IMR-90 (cell line): ENCODE data around the gene INTS2. TPM values are rescaled to one million over a fixed set of nuclear protein-coding genes. Genes with fewer than 3 reads are reported as not detected.

Experiments used
- ATAC-seq: fragments of 200-7000 bp; cut with Tn5 transposase; 2 replicates; pipeline ENCODE4 v1.9.1; 2020; ENCODE audit warnings: low read depth, mild to moderate bottlenecking, moderate library complexity
- BruUV-seq: library from RNA; stranded (reverse); fragments of 400-500 nt; replicated peaks from 2 replicates; lab custom pipeline; 2021; lab: Mats Ljungman, UMichigan
- CTCF ChIA-PET: fragments of 300-600 bp; formaldehyde crosslinking; extraction: SDS; loops from one replicate; lab custom pipeline; 2021; ENCODE audit warnings: antibody characterized with exemption; lab: Yijun Ruan, JAX
- POLR2A ChIA-PET: fragments of 300-600 bp; sonication (Branson Sonifier 250); formaldehyde crosslinking; loops from one replicate; lab custom pipeline; 2022; ENCODE audit warnings: antibody characterized with exemption; ENCODE audit not compliant: unreplicated experiment; lab: Charles Lee
- DNase-seq: peaks from one replicate; pipeline ENCODE4 v3.0.0; 2013
- H2AFZ ChIP-seq: replicated peaks from 2 replicates; pipeline ENCODE3; 2013; ENCODE audit warnings: low read length, mild to moderate bottlenecking; ENCODE audit not compliant: poor library complexity
- H2AK5ac ChIP-seq: 2 replicates; pipeline ENCODE4 v1.6.1; 2013; ENCODE audit warnings: low read depth, low read length, inconsistent platforms
- H2AK9ac ChIP-seq: replicated peaks from 2 replicates; pipeline ENCODE3; 2013; ENCODE audit warnings: mild to moderate bottlenecking, low read depth, low read length, moderate library complexity; ENCODE audit not compliant: poor library complexity
- H2BK120ac ChIP-seq: 2 replicates; pipeline ENCODE4 v1.6.1; 2013; ENCODE audit warnings: low read depth, low read length, inconsistent platforms
- H2BK15ac ChIP-seq: 3 replicates; pipeline ENCODE4 v1.6.1; 2013; ENCODE audit warnings: low read depth, low read length, inconsistent platforms
- H2BK20ac ChIP-seq: 2 replicates; pipeline ENCODE4 v1.6.1; 2013; ENCODE audit warnings: low read depth, mild to moderate bottlenecking, inconsistent platforms, low read length, moderate library complexity
- H2BK5ac ChIP-seq: 2 replicates; pipeline ENCODE4 v1.6.1; 2013; ENCODE audit warnings: mild to moderate bottlenecking, low read depth, low read length, inconsistent platforms; ENCODE audit not compliant: poor library complexity, severe bottlenecking
- H3K14ac ChIP-seq: replicated peaks from 2 replicates; pipeline ENCODE4 v1.6.1; 2013; ENCODE audit warnings: low read depth, low read length, inconsistent platforms
- H3K18ac ChIP-seq: 2 replicates; pipeline ENCODE4 v1.6.1; 2013; ENCODE audit warnings: low read depth, low read length, control low read depth
- H3K23ac ChIP-seq: 2 replicates; pipeline ENCODE4 v1.6.1; 2013; ENCODE audit warnings: low read depth, low read length, inconsistent platforms
- H3K27ac ChIP-seq: 2 replicates; pipeline ENCODE4 v1.5.1; 2013; ENCODE audit warnings: mild to moderate bottlenecking, control low read depth, low read length; ENCODE audit not compliant: insufficient read depth
- H3K27me3 ChIP-seq: 2 replicates; pipeline ENCODE4 v1.6.1; 2013; ENCODE audit warnings: low read length; ENCODE audit not compliant: control insufficient read depth, insufficient read depth
- H3K36me3 ChIP-seq: 2 replicates; pipeline ENCODE4 v1.6.1; 2013; ENCODE audit warnings: low read length, mixed read lengths; ENCODE audit not compliant: control insufficient read depth, insufficient read depth
- H3K4ac ChIP-seq: 2 replicates; pipeline ENCODE4 v1.6.1; 2013; ENCODE audit warnings: low read depth, low read length, inconsistent platforms
- H3K4me1 ChIP-seq: 2 replicates; pipeline ENCODE4 v1.6.1; 2013; ENCODE audit warnings: low read length, mixed read lengths; ENCODE audit not compliant: control insufficient read depth, insufficient read depth
- H3K4me2 ChIP-seq: 2 replicates; pipeline ENCODE4 v1.6.1; 2013; ENCODE audit warnings: low read depth, mild to moderate bottlenecking, control low read depth, low read length, moderate library complexity
- H3K4me3 ChIP-seq: 2 replicates; pipeline ENCODE4 v1.5.1; 2013; ENCODE audit warnings: low read depth, mild to moderate bottlenecking, control low read depth, low read length, moderate library complexity; ENCODE audit not compliant: insufficient read depth
- H3K56ac ChIP-seq: 2 replicates; pipeline ENCODE4 v1.6.1; 2013; ENCODE audit warnings: low read length, inconsistent platforms; ENCODE audit not compliant: insufficient read depth; ENCODE audit errors: extremely low read depth
- H3K79me1 ChIP-seq, 2 experiments: 2 replicates each; pipeline ENCODE4 v1.6.1; 2013; ENCODE audit warnings: low read length in 2 of 2, inconsistent platforms in 1 of 2, low read depth in 1 of 2
- H3K9ac ChIP-seq: 2 replicates; pipeline ENCODE4 v1.6.1; 2013; ENCODE audit warnings: low read depth, low read length, control low read depth
- H3K9me1 ChIP-seq: 2 replicates; pipeline ENCODE4 v1.6.1; 2013; ENCODE audit warnings: low read length, inconsistent platforms; ENCODE audit not compliant: insufficient read depth
- H3K9me3 ChIP-seq: 2 replicates; pipeline ENCODE4 v1.6.1; 2013; ENCODE audit warnings: low read length; ENCODE audit not compliant: control insufficient read depth, insufficient read depth
- H4K20me1 ChIP-seq: 2 replicates; pipeline ENCODE4 v1.6.1; 2013; ENCODE audit warnings: low read length, inconsistent platforms; ENCODE audit not compliant: insufficient read depth
- H4K5ac ChIP-seq: 2 replicates; pipeline ENCODE4 v1.6.1; 2013; ENCODE audit warnings: mild to moderate bottlenecking, low read depth, low read length, control low read depth
- H4K8ac ChIP-seq, 2 experiments: 2 replicates each; pipeline ENCODE4 v1.6.1; 2013; ENCODE audit warnings: low read depth in 2 of 2, low read length in 2 of 2, control low read depth in 1 of 2, inconsistent platforms in 1 of 2
- H4K91ac ChIP-seq: 2 replicates; pipeline ENCODE4 v1.6.1; 2013; ENCODE audit warnings: low read depth, low read length, inconsistent platforms; ENCODE audit not compliant: insufficient read depth
- BHLHE40 ChIP-seq: fragments of 150-350 bp; IDR thresholded peaks from 2 replicates; pipeline ENCODE4 v1.6.1; 2016; ENCODE audit warnings: mild to moderate bottlenecking, low read depth, low read length
- CEBPB ChIP-seq: IDR thresholded peaks from 2 replicates; pipeline ENCODE4 v1.6.1; 2012; ENCODE audit warnings: low read depth, low read length, improper control_type of control experiment
- CHD1 ChIP-seq: IDR thresholded peaks from 2 replicates; pipeline ENCODE4 v1.6.1; 2012; ENCODE audit warnings: low read depth, low read length, improper control_type of control experiment
- CTCF ChIP-seq: conservative IDR thresholded peaks from 2 replicates; pipeline ENCODE4 v1.5.1; 2012; ENCODE audit warnings: mild to moderate bottlenecking, low read depth, low read length, improper control_type of control experiment
- ELK1 ChIP-seq: fragments of 150-350 bp; IDR thresholded peaks from 2 replicates; pipeline ENCODE4 v1.6.1; 2016; ENCODE audit warnings: low read depth, mild to moderate bottlenecking, low read length, moderate library complexity, borderline replicate concordance
- FOS ChIP-seq: fragments of 150-350 bp; IDR thresholded peaks from 2 replicates; pipeline ENCODE4 v1.6.1; 2016; ENCODE audit warnings: low read depth, low read length
- MAFK ChIP-seq: IDR thresholded peaks from 2 replicates; pipeline ENCODE4 v1.6.1; 2012; ENCODE audit warnings: low read depth, low read length, improper control_type of control experiment
- MAZ ChIP-seq: IDR thresholded peaks from 2 replicates; pipeline ENCODE4 v1.6.1; 2012; ENCODE audit warnings: low read depth, mild to moderate bottlenecking, low read length, improper control_type of control experiment, moderate library complexity, borderline replicate concordance
- MXI1 ChIP-seq: IDR thresholded peaks from 2 replicates; pipeline ENCODE4 v1.6.1; 2012; ENCODE audit warnings: low read depth, mild to moderate bottlenecking, low read length, moderate library complexity, borderline replicate concordance
- NFE2L2 ChIP-seq: fragments of 150-350 bp; IDR thresholded peaks from 2 replicates; pipeline ENCODE4 v1.6.1; 2016; ENCODE audit warnings: low read depth, mild to moderate bottlenecking, low read length
- POLR2A ChIP-seq: IDR thresholded peaks from 2 replicates; pipeline ENCODE4 v1.6.1; 2012; ENCODE audit warnings: mild to moderate bottlenecking, low read depth, low read length
- RAD21 ChIP-seq: IDR thresholded peaks from 2 replicates; pipeline ENCODE4 v1.6.1; 2012; ENCODE audit warnings: low read length, improper control_type of control experiment
- RCOR1 ChIP-seq: IDR thresholded peaks from 2 replicates; pipeline ENCODE4 v1.6.1; 2012; ENCODE audit warnings: mild to moderate bottlenecking, low read length, improper control_type of control experiment; ENCODE audit not compliant: insufficient replicate concordance
- RFX5 ChIP-seq: IDR thresholded peaks from 2 replicates; pipeline ENCODE4 v1.8.0; 2012; ENCODE audit warnings: low read depth, mild to moderate bottlenecking, low read length, moderate library complexity
- SMC3 ChIP-seq: fragments of 150-350 bp; IDR thresholded peaks from 2 replicates; pipeline ENCODE4 v1.6.1; 2016; ENCODE audit warnings: low read depth, mild to moderate bottlenecking, antibody characterized with exemption, low read length, moderate library complexity
- USF2 ChIP-seq: fragments of 150-350 bp; IDR thresholded peaks from 2 replicates; pipeline ENCODE4 v1.6.1; 2017; ENCODE audit warnings: mild to moderate bottlenecking, antibody characterized with exemption, low read length, low read depth
- WGBS, 2 experiments: methylation state at CpG; one replicate each; pipeline versions ENCODE4 v1.1.5 to v1.1.7; 2013; ENCODE audit warnings: missing lambda C conversion rate in 2 of 2; ENCODE audit not compliant: insufficient read length in 1 of 2; ENCODE audit errors: extremely low coverage in 2 of 2; 5-methylcytosine and 5-hydroxymethylcytosine counted together
- dilution Hi-C: fragments of 300-500 bp; cut with HindIII; formaldehyde crosslinking; loops from one replicate; pipeline ENCODE4 v1.14.3; 2018; ENCODE audit warnings: low sequenced_read_pairs; ENCODE audit not compliant: unreplicated experiment
- in situ Hi-C: fragments of 300-500 bp; cut with MboI; formaldehyde crosslinking; loops from 3 replicates; pipeline ENCODE4 v1.14.3; 2019; ENCODE audit warnings: low sequenced_read_pairs, inconsistent platforms, mixed read lengths
- intact Hi-C: fragments of 100-400 bp; cut with micrococcal nuclease; formaldehyde crosslinking; loops from 2 replicates; pipeline ENCODE4 v1.10.0; 2022
- polyA plus RNA-seq, 3 experiments: library from polyadenylated mRNA; depleted of rRNA; stranded (reverse); fragments of >200 nt; gene quantifications; 2 replicates each; pipeline ENCODE4 v1.2.3, GENCODE V29; 2012; ENCODE audit warnings: low replicate concordance in 1 of 3
- total RNA-seq: library from RNA; depleted of rRNA; stranded (reverse); fragments of >200 nt; gene quantifications from 2 replicates; pipeline ENCODE4 v1.2.3, GENCODE V29; 2012

Gene INTS2
- total and polyA plus RNA-seq, 2 of the 4 experiments (the other 2 are of a cell fraction): 4.0 to 17.4 TPM

DNA sequence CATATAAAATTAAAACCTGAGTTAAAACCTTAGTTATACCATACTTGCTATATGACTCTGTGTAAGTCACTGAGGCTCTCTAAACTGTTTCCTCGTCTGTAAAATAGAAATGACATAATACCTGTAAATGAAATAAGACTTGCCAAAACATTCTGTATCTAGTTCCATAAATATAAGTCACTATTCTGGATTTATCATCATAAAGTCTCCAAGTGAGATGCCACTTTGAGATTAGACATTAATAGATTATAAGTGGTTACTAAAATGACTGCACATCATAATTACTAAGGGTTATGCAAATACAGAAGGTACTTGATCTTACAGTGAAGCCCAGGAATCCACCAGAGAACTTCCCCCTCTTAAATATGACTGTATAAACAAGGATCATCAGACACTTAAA, 52.5 kb downstream of the INTS2 start:
- intact Hi-C loops: no loop called here
- Histone ChIP-seq H2AFZ (no peak overlapping the region), H3K36me3 (peaks cover 8% of the 10 kb centered on the region), H3K56ac (no peak overlapping the region), H3K4me1 (no peaks in the 10 kb centered on the region), H4K91ac (no peak overlapping the region), H3K18ac (no peak overlapping the region), H4K5ac (no peak overlapping the region), H3K9me3 (no peaks in the 10 kb centered on the region), H2AK5ac (no peak overlapping the region), H3K23ac (no peak overlapping the region), H2BK20ac (no peak overlapping the region), H3K4ac (no peak overlapping the region), H3K4me2 (no peak overlapping the region), H3K9me1 (no peaks in the 10 kb centered on the region), H3K79me1 (no peaks in the 10 kb centered on the region; a peak in 1 of 4 replicates), H3K4me3 (no peak overlapping the region), H3K27ac (no peak overlapping the region), H3K27me3 (no peaks in the 10 kb centered on the region), H2BK5ac (no peak overlapping the region), H4K20me1 (no peaks in the 10 kb centered on the region), H3K14ac (no peak overlapping the region), H3K9ac (no peak overlapping the region), H4K8ac (no peak overlapping the region), H2BK120ac (no peak overlapping the region), H2BK15ac (no peak overlapping the region), H2AK9ac (no peak overlapping the region)
- POLR2A ChIA-PET: no interaction called here
- in situ Hi-C loops: no loop called here
- dilution Hi-C loops: no loop called here
- no peak for DNase-seq
- no TSS peak for BruUV-seq
- WGBS, 2 experiments: no CpG with 5 or more reads among the region's 1 CpG
- CTCF ChIA-PET: interaction anchor here (1.1 kb wide), 1 partner anchor 234 kb away, joined by 3 read pairs; no protein-coding TSS in a partner anchor
- no peak for ATAC-seq
- TF ChIP-seq CEBPB (no peak), RAD21 (no peak), MAZ (no peak), MXI1 (no peak), POLR2A (no peak), SMC3 (no peak), CTCF (no peak), FOS (no peak), RCOR1 (no peak), CHD1 (no peak), RFX5 (no peak), NFE2L2 (no peak), MAFK (no peak), USF2 (no peak), ELK1 (no peak), BHLHE40 (no peak)
